ENCODE measurements around the gene SHLD1.

Gene SHLD1

DNA sequence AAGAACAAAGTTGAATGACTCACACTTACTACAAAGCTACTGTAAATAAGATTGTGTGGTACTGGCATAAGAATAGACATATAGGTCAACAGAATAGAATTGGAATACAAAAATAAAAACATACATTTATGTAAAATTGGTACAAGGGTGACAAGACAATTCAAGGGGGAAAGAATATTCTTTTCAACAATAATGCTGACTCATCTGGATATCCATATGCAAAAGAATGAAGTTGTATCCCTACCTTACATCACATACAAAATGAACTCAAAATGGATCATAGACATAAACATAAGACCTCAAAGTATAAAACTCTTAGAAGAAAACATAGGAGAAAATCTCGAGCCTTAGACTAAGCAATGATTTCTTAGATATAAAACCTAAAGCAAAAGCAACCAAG lies 149.2 kb downstream of the SHLD1 start:
- DNase-seq: no peak

DNA sequence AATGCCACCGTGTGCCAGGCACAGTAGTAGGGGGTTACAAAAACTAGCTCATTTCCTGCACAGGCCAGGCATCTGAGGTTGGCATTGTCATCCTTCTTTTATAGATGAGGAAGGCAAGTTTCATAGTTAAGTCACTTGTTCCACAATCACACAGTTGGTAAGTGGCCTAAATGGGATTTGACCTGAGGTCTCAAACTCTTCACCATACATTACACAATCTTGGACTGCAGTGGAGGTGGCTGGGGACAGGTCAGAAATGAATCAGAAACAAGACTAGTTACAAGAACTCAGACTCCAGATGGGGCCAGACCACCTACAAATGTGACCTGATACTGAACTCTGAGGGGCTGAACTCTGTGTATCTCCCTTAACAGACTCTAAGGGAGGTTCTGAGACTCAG lies 150.7 kb downstream of the SHLD1 start:
- no peak for DNase-seq

DNA sequence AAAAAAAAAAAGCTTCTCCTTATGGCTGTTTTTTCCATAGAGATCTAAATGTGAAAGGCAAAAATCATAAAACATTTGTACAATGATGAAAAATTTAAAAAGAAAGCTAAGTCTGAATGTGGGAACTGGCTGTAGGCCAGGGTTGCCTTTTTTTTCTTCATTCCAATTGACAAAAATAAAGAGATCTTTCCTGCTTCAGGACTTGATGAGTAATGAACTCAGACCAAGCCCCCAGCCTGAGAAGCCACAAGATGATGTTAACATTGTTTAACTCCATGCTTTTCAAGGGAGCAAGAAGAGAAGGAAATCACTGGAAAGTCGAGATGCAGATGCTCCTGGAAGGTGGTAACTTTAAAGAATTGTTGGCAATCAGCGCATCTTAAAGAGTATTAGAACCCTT lies 158.8 kb downstream of the SHLD1 start:
- DNase-seq: peak; percentile 27

DNA sequence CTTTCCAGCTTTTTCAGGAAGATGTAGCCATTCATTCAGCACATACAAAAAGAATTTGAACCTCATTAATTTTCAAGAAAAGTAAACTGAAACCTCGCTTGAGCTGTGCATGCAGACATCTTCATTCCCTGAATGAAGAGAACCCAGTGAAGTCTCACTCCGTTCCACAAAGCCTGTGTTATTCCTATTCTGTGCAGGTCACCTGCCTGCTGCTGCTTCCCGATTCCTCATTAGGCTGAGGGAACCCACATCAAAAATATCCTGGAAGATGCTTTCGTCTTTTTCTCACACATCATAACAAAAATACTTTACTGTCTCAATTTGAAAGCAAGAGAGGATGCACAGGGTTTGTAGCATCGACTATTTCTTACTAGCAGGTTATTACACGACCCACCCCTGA lies 160.0 kb downstream of the SHLD1 start:
- DNase-seq: peak; percentile 80

DNA sequence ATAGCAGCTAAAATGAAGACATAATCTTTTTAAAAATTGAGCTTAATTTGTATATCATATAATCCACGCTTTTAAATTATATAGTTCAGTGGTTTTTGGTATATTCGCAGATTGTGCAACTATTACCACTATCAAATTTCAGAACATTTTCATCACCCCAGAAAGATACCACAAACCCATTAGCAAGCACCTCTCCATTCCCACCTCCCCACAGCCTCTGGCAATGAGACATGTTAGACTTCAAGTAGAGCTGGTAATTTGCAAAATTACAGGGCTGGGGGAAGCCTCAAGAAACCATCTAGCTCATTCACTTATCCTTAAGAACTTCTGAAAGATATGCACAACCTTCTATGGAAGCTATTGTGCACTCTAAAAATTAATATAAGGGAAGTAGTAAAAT lies 163.0 kb downstream of the SHLD1 start:
- peak; percentile 69 for DNase-seq

Data from NCI-H69 (cell line).